Midbrain (tissue), 1 donor: ENCODE results near the gene GRM5.
A peak's percentile ranks its signal among the peaks of the same experiment; 100 is the strongest.
"Not testable (repeated sequence)": the region's sequence is repeated elsewhere in the genome, so short reads cannot be mapped to it uniquely, and the experiment has no call there.

Experiments
- DNase-seq: peaks from one replicate; lab custom pipeline; 2025; lab: John Stamatoyannopoulos, UW

GRM5 gene

DNA sequence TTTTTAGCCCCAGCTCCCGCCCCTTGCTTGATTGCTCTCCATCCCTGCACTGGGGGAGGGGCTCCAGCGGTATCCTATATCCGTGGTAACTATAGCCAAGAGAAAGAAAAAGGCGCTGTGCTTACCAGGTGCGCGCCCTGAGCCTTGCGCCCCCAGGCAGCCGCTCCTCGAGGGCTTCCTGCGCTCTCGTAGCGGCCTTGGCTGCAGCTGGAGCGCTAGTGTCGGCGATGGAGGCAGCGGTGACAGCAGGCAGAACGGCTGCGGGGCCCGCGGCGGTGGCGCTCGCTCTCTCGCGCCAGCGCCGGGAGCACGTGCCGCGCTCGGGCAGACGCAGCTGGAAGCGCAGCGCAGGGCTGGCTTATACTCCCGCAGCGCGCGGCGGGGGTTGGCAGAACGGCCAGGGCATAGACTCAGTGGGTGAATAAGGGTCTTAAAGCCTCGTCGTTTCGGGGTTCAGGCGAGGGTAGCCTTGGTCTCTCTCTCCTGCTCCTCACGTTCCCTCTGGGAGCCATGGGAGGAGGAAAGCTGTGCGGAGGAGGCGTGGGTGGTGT is at the start of gene GRM5:
Gene GRM5 (minus strand): TSS at position 332 of the 551 bp plus-strand sequence. CDS start 18,110 bp downstream, outside the sequence.
- DNase-seq: not testable (repeated sequence)

DNA sequence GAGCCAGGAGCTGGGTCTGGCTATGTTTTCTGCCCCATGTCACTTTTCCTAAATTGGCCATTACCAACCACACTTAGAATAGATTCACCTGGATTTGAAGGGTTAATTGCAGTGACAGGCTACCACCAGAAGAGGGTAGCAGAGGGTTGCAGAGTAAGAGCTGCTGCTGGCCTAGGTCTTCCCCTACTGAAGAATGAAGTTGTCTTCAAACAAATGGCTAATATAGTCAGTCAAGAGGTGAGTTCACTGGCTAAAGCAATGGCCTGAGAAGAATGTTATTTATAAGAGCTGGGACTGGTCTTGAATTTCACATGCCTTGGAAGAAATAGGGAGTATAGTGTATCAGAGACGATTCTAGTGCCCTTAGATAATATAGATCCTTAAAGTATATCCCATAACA is 32.2 kb upstream of the GRM5 start:
- DNase-seq: peak; percentile 44

DNA sequence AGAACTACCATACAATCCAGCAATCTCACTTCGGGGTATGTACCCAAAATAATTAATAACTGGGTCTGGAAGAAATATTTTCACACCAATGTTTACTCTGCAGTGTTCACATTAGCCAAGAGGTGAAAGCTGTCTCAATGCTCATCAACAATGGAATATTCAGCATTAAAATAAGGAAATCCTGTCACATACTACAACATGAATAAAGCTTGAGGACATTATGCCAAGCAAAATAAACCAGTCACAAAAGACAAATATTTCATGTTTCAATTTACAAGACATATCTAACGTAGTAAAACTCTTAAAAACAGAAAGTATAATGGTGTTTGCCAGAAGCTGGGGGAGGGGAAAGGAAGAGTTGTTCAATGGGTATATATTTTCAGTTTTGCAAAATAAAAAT is 28.0 kb upstream of the GRM5 start:
- not testable (repeated sequence) for DNase-seq

DNA sequence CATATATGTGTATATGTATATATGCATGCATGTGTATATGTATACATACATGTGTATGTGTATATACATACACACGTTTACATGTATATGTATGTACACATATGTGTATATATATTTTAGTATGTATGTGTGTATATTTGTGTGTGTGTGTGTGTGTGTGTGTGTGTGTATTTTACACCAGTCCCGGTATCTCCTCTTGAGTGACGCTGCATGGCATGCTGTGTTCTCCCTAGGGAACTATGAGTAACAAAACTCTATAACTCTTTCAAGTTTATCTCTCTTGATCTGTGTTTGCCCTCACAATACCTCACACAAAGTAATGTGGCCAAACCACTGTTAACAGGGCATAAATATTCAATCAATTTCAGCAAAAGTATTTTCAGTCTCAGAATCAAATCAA is 19.2 kb upstream of the GRM5 start:
- DNase-seq: not testable (repeated sequence)

DNA sequence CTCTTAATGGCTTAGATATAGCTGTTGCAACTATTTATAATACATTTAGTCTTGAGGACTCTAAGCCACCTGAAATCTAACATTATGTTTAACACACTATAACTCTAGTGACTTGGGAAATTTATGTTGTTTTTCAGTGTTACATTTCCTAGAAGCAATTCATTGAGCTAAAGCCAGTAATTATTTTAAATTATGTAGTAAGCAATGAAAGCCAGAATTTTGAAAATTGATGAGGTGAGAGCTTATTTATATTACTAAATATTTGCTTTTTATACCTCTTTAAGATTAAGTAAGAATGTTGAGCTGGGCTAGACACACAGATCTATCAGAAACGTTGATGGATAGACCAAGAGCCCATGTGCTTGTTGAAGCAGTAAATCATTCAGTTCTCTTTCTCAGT is 5.1 kb upstream of the GRM5 start:
- DNase-seq: not testable (repeated sequence)

DNA sequence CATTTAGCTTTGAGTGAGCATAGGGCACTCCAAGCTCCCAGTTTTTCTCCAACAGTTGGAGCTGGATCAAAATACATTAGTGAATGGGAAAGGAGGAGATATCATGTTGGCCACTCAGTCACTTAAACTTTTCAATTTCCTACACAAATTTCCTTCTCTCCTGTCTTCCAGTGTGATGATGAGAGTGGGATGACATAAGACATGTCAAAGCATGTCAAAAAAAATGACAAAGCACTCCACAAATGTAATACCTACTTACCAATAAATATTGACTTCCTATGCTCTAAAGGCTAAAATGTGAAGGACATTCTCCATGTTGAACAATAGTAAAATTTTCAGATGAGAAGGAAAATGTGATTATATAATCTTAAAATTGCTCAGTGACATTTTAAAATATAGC is 1.5 kb upstream of the GRM5 start:
- DNase-seq: no peak

DNA sequence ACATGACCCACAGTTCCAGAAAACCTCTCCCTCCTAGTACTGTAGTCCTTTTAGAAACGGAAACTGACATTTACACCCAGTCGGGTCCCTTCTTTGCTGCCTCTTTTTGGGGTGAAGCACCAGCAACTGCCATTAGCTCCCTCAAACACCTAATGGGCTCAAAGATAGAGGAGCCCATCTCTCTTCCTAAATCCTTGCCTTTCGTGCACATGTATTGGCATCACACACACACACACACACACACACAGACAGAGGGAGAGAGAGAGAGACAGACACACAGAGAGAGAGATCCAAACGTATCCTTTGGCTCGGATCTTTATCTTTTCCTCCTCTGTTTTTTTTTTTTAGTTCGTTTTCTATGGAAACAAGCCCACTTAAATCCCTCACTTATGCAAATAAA is 716 bp downstream of the GRM5 start:
- no peak for DNase-seq

DNA sequence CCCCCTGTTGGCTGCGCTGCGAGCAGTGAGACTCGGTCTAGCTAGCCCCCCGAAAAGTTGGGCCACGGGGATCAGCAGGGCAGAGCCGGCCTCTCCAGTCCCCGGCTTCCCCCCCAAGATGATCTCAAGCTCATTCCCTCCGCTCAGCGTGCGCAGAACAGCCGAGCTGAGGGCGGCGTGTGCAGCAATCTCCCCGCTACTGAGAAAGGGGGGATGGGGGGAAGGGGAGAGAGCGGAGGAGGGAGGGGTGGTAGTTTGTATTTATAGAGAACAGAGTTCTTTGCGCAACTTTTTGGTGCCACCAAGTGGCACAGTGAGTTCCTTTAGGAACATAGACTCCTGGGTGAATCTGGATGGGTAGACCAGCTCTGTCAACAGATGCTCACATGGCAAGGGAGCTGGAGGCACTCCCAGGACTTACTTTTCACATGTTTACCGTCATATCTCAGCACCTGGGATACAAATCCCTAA is 2.3 kb downstream of the GRM5 start:
- DNase-seq: peak; percentile 10

DNA sequence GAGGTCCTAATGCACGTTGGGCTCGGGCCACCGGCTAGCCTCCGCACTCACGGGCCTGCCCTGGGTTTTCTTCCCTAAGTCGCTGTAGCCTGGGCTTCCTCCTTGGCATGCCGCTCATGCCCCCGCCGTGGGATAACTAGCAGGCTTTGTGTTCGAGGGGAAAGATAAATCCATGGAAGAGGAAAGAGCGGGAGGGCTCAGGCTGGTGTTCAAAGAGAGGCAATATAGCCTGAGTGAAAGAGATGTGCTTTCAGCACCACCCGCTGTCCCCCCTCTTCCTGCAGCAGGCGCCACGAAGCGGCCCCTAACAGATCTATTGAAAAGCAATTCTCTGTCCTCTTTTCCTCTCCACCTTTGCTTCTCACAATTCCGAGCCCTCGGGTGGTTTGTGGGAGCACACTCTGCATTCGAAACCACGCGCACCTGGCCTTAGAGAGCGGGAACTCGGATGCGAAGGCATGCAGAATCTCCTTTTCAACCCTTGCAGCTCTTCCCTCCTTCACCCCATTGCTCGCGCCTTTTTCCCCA is 2.9 kb downstream of the GRM5 start:
- DNase-seq: not testable (repeated sequence)

DNA sequence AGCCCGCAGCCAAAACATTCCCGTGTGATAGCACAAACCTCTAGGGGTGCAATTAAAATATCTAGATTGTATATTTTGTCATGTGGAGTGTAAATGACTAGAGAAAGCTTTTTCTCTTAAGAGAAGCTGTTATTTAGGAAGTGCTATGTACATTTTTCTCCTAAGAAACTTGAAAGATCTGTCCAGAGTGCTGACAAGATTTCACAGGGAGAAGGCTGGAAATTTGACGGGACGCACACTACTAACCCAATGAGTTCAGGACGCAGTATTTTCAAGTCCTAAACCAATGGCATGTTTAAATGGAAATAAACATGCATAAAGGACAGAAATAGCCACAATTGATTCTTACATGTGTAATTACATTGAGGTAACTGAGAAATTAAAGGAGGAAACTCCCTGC is 3.9 kb downstream of the GRM5 start:
- not testable (repeated sequence) for DNase-seq

DNA sequence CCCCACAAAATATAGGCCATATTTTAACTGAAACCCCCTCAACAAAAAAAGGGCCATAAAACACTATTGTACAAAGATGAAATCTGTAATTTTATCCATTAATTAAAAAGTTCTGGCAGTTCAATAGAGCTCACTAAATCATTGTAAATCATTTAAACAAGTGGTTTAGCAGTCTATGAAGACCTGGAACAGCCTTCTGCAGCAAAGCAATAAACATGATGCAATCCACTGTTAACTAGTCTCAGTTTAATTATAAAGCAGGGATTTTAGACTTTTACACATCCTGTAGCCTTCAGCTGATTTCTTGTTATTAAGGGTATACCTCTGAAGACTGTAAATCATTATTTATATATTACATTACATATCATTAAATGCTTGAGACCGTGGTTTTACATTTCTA is 8.4 kb downstream of the GRM5 start:
- not testable (repeated sequence) for DNase-seq

DNA sequence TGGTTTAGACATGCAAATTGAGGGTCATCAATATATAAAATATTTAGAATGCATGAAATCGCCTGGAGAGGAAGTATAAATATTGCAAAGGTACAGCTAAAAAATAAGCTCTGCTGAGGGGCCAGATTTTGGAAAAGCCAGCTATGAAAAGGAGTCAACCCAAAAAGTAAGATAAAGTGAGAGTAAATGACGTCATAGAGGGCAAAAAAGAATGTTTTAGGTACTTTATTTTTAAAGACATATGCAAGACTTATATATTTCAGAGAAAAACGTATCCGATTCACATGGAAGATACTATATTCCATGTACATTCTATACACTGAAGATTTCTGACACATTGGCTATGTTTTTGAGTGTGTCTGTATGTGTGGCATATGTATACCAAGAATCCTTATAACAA is 13.6 kb downstream of the GRM5 start:
- DNase-seq: no peak

DNA sequence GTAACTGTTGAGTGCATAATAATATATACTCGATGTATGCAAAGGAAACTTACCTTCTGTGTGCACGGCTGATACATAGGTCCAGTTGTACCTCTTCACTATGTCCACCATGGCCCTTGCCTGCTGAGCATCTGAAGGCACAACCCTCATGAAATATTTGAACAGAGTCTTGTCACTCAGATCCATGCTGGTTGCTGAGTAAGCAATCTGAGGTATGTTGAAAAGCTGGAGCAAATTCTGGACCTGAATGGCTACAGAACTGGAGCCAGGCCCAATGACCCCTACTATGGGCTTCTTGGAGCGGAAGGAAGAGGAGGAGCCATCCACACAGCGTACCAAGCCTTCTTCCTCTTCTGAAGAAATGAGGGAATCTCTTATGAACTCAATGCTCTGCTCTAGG is 18.6 kb downstream of the GRM5 start:
- not testable (repeated sequence) for DNase-seq

DNA sequence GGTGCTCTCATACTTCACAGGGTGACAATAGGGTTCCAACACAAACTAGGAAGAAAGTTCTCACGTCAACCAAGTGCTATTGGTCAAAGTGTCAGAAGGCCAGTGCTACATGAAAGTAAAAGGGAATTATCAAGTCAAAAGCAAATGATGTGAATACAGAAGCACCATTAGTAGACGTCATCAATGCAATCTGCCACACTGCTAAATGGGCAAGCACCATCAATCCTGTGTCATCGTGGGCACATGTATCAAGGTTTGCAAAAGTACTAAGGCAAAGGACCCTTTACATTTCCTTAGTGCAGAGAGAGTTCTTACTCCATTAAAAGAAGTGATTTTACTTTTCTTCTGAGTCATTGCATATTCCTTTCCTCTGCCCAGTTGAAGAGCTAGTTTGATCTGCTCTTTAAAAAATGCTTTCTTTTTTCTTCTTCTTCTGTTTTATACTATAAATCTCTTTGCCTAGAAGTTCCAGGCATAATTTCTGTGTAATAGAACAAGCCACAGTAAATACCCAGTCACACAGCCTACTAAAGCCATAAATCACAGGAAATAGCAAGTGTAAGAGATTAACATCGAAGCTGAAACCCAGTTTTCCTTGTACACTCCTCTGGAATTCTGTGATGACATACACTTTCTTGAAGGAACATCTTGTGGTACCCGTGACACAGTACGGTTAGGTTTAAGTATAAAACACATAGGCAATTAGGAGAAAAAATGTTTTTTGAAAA is 21.8 kb downstream of the GRM5 start:
- DNase-seq: not testable (repeated sequence)

DNA sequence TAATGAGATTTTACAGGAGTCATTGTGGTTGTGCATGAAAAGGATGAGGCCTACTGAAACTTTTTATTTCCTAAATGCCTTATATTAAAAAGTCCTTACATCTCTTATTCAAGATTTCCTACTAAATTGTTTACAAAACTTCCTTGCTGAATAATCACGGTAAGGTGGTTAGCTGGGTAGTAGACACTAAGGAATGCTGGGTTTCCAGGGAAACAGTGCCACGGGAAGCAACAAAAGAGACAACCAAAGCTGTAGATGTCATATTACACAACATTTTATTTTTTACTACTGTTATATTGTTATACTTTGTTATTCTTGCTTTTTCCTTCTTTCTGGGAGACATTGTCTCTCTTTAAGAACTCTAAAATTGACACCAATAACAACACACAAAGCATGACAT is 36.1 kb downstream of the GRM5 start:
- not testable (repeated sequence) for DNase-seq

DNA sequence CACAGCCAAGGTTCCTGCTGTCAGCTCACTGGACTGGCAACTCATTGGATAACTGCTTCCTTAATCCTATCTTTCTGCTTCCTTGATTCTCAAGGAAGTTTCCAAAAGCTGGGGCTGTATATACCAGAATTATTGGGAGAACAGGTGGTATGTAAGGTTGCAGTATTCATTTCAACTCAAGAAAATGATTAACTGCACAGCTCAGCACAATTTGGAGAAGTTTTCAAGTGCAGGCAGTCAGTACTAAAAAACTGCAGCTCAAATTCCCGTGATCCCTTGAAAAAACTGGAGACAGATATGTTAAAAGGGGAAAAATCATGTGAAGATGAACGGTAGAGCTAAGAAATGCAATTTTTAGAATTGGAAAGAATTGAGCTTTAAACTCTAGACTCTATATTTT is 44.4 kb downstream of the GRM5 start:
- no peak for DNase-seq

DNA sequence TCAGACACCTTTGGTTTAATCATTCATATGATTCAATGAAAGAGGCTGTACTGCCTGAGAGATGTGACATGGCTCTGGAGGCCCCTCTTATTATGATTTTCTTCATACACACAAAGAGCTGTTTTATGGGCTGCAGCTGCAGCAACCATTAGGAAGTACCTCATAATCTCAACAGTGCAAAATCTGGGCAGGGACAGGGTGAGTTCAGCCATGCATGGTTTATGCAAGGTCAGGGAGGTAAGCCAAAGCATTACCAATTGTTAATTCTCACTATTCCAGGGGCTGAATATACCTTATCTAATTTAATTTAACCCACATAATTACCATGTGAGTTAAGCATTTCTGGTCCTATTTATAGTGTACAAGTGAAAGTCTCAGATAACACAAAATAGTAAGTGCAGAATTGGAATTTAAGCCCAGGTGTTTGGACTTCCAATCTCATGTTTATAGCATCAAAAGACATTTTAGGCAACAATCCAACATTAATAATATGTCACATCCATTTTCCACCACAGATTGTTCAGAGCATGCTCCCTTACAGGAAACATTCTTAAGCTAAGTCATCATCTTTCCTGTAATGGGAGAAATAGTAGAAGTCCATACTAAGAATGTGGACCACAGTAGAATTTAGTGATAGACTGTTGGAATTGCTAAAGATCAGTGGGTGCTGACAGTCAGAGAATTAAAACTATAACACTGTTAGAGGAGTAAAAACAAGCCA is 45.8 kb downstream of the GRM5 start:
- not testable (repeated sequence) for DNase-seq

DNA sequence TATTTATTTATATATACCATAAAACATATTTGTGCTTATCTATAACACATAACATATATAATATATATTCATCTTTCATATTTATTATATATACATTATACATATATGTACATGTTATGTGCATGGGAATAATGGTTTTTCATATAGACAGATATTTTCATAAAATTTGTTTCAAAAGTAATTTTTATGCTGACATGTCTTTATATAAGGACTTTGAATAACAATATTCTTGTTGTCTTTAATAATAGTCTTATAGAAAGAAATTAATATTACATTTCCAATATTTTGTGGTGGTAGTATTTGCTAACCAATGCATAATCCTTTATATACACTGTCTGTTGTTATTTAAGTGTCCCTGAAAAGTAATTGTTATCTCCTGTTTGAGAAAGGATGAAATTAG is 49.6 kb downstream of the GRM5 start:
- no peak for DNase-seq

DNA sequence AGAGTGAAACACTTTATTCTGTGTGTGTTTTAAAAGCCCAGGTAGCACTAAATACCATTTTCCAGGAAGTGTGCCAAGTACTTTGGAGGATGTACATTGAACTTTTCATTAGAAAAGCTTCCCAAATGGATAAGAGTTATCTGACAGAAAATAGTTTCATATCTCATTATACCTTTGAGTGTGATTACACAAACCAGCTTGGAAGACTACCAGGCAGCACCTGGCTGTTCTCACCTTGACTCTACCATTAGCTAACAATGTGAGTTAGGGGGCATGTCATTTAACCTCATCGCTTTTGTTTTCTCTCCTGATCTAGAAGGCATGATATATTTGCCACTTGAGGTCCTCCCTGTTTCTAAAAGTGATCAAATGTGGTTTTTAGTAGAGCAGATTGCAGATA is 50.2 kb downstream of the GRM5 start:
- DNase-seq: no peak

DNA sequence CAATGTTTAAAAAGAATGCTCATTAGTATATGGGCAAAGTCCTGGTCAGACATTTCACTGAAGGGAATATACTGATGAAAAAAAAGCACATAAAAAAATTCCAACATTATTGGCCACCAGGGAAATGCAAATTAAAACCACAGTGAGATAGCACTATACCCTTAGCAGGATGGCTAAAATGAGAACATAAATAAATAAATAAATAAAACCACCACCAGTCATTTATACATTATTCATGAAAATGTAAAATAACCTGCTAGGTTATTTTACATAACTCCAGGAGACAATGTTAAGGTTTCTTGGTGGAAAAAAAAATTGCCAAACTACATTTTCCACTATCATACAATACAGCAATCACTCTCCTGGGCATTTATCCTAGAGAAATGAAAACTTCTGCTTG is 64.9 kb downstream of the GRM5 start:
- not testable (repeated sequence) for DNase-seq

DNA sequence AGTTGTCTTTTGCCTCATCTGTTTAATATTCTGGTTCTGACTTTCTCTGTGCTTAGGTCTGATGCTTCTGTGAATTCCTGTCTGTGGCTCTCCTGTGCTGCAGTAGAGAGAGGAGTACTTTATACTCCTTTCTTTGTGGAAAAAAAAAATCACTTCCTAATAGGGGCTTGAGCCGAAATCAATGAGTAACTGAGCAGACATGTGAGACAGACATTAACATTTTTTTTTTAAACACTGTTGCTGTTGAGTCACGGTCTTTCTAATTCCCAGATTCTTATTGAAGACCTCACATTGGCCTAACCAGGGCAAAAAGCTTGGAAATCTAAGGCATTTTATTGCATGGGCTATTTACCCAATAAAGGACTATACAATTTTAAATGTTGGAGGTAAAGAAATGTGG is 86.1 kb downstream of the GRM5 start:
- no peak for DNase-seq

DNA sequence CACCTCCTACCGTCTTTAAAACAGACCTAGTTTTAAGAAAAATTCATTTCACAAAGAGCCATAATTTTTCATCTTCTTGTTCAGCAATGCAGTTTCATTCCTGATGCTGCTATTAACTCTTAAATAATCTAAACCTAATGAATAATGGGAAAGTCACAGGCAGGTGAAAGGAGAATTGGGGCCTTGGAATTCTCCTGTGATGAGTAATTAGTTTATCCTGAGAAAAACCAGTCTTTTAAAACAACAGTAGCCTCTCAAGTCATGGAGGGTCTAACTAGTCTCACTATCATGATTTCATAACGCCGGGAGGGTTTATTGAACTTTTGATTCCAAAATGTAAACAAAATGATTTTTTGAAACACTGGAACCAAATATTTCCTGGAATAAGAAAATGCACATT is 86.8 kb downstream of the GRM5 start:
- not testable (repeated sequence) for DNase-seq

DNA sequence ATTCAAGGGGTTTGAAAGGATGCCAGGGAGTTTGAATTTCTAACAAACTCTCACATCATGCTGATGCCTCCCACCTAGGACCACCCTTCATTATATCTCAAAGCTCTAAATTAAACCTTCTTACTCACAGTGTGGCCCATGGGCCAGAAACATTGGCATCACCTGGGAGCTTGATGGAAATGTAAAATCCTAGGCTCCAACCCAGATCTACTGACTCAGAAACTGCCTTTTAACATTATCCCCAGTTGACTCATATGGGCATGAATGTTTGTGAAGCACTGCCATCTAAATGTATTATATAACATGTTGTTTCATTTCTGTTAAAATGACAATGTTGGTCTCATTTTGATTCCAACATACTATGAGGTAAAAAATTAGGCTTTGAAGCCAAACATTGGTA is 90.3 kb downstream of the GRM5 start:
- not testable (repeated sequence) for DNase-seq
